ENCODE measurements around the gene FGGY. TPM values are rescaled to one million over a fixed set of nuclear protein-coding genes. Genes with fewer than 3 reads are reported as not detected.

FGGY gene
- total RNA-seq, 1 donor from 2014 or later: 72.2 TPM

DNA sequence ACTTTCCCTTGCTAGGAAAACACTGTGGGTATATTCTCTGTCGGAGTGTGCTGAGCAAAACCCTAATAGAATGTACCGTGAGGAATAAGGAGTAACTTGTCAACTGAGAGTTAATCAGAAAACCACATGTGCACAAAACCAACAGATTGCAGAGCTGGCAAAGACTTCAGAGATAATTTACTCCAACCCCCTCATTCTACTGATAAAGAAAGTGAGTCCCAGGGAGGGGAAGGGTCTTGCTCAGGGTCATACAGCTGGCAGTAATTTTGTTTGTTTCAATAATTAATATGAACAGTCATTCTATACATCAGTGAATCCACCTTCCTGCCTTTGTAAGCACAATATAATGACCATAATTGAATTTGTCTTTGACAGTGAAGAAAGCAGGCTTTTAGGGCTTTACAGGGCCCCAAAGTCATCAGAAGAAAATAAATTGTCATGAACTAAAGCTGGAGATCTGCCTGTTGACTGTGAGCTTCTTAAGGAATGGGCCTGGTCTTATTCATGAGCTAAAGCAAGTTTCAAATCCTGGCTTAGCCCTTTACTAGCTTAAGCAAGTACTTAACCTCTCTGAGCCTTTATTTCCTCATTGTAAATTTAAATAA is 450.6 kb downstream of the FGGY start:
- DNase-seq (ENCODE audit: low spot score): no peak
- ATAC-seq: no peak

DNA sequence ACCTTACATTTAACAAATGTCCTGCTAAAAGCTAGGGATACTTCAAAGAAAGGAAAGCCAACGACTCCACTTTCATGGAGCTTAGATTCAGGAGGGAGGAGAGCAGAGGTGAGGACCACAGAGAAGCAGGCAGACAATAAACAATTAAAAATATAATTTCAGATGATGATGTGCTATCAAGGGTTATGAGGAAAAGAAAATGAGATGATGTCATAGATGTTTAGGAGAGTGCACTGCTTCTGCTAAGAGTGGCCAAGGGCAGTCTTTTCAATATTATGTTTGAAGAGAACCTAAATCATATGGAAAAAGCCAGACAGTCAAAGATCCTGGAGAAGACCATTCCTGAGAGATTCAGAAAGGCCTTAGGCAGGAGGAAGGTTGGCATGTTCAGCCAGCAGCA is 451.2 kb downstream of the FGGY start:
- ATAC-seq (no peak), DNase-seq (ENCODE audit: low spot score) (no peak)

DNA sequence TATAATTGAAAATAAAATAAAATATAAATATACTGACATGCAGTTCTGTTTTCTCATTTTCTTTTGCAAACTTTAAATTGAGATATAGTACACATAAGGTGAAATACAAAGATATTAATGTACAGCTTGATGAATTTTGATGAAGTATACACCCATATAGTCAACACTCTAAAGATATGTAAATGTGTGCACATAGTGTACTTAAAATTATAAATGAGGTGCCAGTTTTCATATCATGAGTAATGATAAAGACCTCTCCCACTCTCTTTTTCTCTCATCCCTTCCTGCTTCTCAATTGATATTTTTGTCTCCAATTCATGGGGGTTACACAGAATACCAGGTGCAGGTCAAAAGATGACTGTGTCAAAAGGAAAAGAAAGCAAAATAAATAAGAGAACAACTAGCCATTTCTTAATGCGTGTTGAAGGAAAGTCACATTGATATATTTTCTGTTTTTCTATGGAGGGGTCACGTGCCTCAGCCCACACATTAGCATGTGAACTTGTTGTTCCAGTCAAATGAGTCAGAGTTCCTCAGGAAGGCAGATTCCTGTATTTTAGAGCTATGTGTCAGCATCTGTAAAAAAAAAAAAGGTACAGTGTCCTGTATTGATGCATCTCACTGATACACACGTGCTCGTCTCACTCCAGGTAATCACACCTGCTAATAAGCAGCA is 453.6 kb downstream of the FGGY start:
- ATAC-seq (no peak), DNase-seq (ENCODE audit: low spot score) (no peak)

GRCh38 chr1:59751004-59751395 is 454.1 kb downstream of the FGGY start:
- ATAC-seq: no peak
- no peak for DNase-seq (ENCODE audit: low spot score)

GRCh38 chr1:59751801-59752200 is 454.9 kb downstream of the FGGY start:
- DNase-seq (ENCODE audit: low spot score) (no peak), ATAC-seq (no peak)

DNA sequence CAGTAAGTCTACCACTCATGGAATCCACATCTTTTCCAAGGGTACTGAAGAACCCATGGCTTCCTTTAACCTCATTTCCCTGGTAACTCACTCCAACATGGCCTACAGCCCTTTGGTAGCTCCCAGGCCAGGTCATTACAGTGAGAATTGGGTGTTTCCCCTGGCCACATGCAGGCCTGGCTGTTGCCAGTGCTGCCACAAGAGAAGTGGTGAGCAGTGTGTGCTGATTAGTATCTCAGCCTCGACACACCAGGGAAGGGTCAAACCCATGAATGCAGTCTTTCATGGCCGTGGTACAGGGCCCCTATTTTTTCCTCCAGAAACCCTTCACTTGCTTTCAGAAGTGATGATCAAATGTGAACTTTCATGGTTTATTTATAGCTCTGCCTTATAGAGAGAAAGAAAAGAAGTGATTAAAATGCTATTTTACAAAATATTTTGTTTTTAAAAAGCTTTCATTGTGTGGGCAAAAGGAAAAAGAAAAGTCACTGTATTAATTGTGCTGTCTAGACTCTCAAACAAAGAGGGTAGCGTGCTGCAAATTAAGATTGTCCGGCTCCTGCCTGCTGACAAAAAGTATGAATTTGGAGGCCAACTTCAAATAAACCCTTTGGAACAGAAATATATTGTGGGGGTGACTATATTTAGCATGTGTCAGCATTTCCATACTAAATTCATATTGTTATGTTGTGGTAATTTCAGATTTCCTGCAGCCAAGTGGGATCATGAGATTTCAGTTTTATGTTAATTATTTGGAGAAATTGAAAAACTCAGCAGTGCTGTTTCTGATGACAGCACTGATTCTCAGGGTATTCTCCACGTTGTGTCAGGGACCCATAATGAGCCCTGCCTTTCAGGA is 455.9 kb downstream of the FGGY start:
- peak; percentile 46 for ATAC-seq
- DNase-seq (ENCODE audit: low spot score): no peak

- DNase-seq (ENCODE audit: low spot score) (no peak), ATAC-seq (no peak)
Observed at GRCh38 chr1:59755069-59755685, 458.3 kb downstream of the FGGY start.

DNA sequence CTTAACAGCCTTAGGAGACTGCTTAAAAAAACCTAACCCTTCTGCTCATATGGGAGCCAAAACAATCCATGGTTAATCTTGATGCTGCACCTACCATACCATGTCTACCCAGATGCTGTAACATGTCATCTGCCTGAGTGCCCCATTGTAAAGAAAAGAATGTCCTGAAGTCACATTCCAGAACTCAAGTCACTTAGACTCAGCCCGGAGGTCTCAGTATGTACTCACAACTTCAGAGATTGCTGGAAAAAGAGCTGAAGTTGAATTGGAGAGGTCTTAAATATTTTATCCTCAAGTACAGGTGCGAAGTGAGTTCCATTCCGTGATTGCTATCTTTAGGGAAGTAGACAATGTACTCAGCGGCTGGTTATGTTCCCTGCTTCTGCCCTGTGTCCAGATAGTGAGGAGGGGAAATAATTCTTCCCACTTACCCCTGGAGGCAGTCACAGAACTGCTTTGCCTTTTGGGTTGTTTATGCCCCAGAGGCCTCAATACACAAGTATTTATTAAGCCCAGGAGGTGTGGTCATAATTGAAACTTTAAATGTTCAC is 460.4 kb downstream of the FGGY start:
- no peak for ATAC-seq
- no peak for DNase-seq (ENCODE audit: low spot score)

GRCh38 chr1:59759156-59759925 is 462.4 kb downstream of the FGGY start:
- peak; percentile 83 for DNase-seq (ENCODE audit: low spot score)
- peak; percentile 99 for ATAC-seq

DNA sequence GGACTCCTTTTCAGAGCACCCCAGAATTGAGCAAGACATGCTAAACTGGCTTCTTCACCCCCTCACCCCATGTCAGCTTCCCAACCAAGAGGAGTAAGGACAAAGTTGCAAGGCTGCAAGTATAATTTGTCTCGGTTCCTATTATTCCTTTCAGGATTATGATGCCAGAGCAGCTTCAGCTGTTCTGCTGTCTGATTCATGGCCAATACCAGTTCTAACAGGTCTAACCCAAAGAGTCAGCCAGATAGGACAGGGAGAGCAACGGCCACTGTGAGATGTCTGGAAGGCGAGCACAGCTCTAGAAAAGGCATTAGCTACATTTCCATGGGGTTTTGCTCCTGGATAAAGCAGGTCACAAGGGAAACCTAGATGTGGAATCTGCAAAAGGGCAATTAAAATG is 464.5 kb downstream of the FGGY start:
- ATAC-seq: no peak
- DNase-seq (ENCODE audit: low spot score): no peak

- DNase-seq (ENCODE audit: low spot score): no peak
- ATAC-seq: no peak
Observed at GRCh38 chr1:59763418-59763817, 466.5 kb downstream of the FGGY start.

GRCh38 chr1:59765011-59765730 is 468.3 kb downstream of the FGGY start:
- ATAC-seq: no peak
- no peak for DNase-seq (ENCODE audit: low spot score)

GRCh38 chr1:59766227-59766855 is 469.4 kb downstream of the FGGY start:
- ATAC-seq (no peak), DNase-seq (ENCODE audit: low spot score) (no peak)

DNA sequence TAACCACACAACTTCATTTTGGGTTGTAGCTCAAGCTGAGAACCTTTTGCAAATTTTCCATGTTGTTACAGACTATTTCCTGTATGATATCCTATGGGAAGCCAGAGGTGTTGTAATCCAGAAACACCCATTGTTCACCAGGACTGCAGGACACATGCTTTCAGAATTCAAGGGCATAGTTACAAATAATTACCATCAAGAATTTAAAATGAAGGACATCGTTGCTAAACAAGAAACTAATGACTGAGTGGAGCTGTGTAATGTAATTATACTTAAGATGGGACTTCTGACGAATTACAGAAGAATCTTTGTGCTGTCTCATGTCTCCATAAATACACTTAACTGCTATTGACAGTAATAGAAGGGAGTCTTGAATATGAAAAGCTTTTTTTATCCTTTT is 470.2 kb downstream of the FGGY start:
- ATAC-seq: no peak
- no peak for DNase-seq (ENCODE audit: low spot score)

GRCh38 chr1:59768792-59769735 is 472.2 kb downstream of the FGGY start:
- DNase-seq (ENCODE audit: low spot score) (no peak), ATAC-seq (peak; percentile 20)

DNA sequence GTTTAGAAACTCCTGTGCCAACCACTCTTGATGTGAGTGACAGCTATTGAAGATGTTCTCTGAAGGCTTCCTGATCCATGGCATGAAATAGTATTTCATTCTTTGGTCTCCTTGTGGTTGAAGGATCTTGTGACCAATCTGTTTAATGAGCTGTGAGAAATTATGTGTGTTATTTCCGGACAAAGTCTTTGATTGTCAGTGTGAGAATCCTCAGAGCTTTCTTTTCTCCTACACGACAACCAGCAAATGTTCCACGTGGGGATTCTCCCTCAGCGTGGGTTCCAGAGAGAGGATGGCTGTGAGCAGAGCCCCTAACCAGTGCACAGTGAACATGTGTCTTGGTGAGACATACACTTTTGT is 472.8 kb downstream of the FGGY start:
- DNase-seq (ENCODE audit: low spot score): no peak
- ATAC-seq: no peak

DNA sequence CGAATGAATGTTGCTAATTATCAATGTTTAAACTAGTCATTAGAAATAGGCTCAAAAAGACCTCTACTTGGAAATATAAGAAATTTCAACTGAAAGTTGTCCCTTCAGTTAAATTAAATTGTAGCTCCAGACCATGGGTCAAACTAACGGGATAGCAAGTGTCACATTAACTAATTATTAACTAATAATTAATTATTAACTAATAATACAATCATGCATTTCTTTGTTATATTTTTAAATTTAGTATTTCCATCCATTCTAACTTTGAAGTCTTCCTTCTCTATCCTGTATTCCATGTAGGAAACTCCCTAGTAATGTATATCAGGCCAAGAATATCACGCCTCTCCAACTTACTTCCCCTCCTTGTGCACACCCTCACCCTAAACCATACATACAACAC is 474.5 kb downstream of the FGGY start:
- ATAC-seq (no peak), DNase-seq (ENCODE audit: low spot score) (no peak)

- DNase-seq (ENCODE audit: low spot score) (no peak), ATAC-seq (no peak)
Observed at GRCh38 chr1:59775480-59775879, 478.6 kb downstream of the FGGY start.
